MCF 10A (cell line): ENCODE results near the gene XCL1. TPM values are rescaled to one million over a fixed set of nuclear protein-coding genes. Genes with fewer than 3 reads are reported as not detected.
"Not testable (repeated sequence)": the region's sequence is repeated elsewhere in the genome, so short reads cannot be mapped to it uniquely, and the experiment has no call there.

ENCODE experiments used
- BruUV-seq: library from RNA; stranded (reverse); fragments of 400-500 nt; replicated peaks from 2 replicates; lab custom pipeline; 2021; lab: Mats Ljungman, UMichigan
- CTCF ChIA-PET: fragments of 300-600 bp; sonication (Branson Sonifier 250); formaldehyde crosslinking; extraction: SDS; loops from one replicate; lab custom pipeline; 2021; ENCODE audit warnings: antibody characterized with exemption, inconsistent platforms; lab: Yijun Ruan, JAX
- POLR2A ChIA-PET: fragments of 300-600, 350-650 bp; sonication (Branson Sonifier 250); formaldehyde crosslinking; extraction: SDS; loops from one replicate; lab custom pipeline; 2020; ENCODE audit warnings: antibody characterized with exemption, inconsistent platforms; lab: Yijun Ruan, JAX
- DNase-seq: peaks from one replicate; pipeline ENCODE4 v3.0.0-alpha.2; 2018; ENCODE audit not compliant: unreplicated experiment
- H3K27ac Mint-ChIP-seq: one replicate; pipeline ENCODE4 v1.8.0; 2022; ENCODE audit warnings: mild to moderate bottlenecking, low read depth, mixed read lengths; ENCODE audit not compliant: unreplicated experiment
- H3K27me3 Mint-ChIP-seq: one replicate; pipeline ENCODE4 v1.8.0; 2022; ENCODE audit warnings: mixed read lengths; ENCODE audit not compliant: insufficient read depth, unreplicated experiment
- H3K36me3 Mint-ChIP-seq: one replicate; pipeline ENCODE4 v1.8.0; 2022; ENCODE audit warnings: mild to moderate bottlenecking, moderate library complexity, mixed read lengths; ENCODE audit not compliant: insufficient read depth, unreplicated experiment
- H3K4me1 Mint-ChIP-seq: one replicate; pipeline ENCODE4 v1.8.0; 2022; ENCODE audit warnings: mixed read lengths; ENCODE audit not compliant: insufficient read depth, unreplicated experiment
- H3K4me3 Mint-ChIP-seq: one replicate; pipeline ENCODE4 v1.8.0; 2022; ENCODE audit warnings: mild to moderate bottlenecking, moderate library complexity, mixed read lengths; ENCODE audit not compliant: unreplicated experiment
- H3K9me3 Mint-ChIP-seq: one replicate; pipeline ENCODE4 v1.8.0; 2022; ENCODE audit warnings: mixed read lengths; ENCODE audit not compliant: unreplicated experiment
- CTCF ChIP-seq: fragments of 200-600 bp; IDR thresholded peaks from one replicate; pipeline ENCODE4 v1.8.0; 2022; ENCODE audit warnings: antibody characterized with exemption, mild to moderate bottlenecking; ENCODE audit not compliant: unreplicated experiment
- intact Hi-C: fragments of 100-400 bp; cut with micrococcal nuclease; formaldehyde crosslinking; loops from 2 replicates; pipeline ENCODE4 v1.14.1; 2022
- total RNA-seq: library from RNA; stranded (reverse); gene quantifications from 2 replicates; pipeline ENCODE4 v1.2.3, GENCODE V29; 2022

Gene XCL1
- total RNA-seq, 1 experiment from 2014 or later = not detected

GRCh38 chr1:168568346-168568745 lies 8.1 kb upstream of the XCL1 start:
- no peak for DNase-seq
- H3K4me1 Mint-ChIP-seq = no peaks in the 10 kb centered on the region
- POLR2A ChIA-PET = interaction anchor here (0.9 to 1.2 kb wide), 2 partner anchors 8 to 194 kb away, joined by 3 to 4 read pairs; no protein-coding TSS in a partner anchor
- no peak overlapping the region for H3K4me3 Mint-ChIP-seq
- H3K27me3 Mint-ChIP-seq = peaks cover 48% of the 10 kb centered on the region
- no peak for TF ChIP-seq CTCF
- intact Hi-C loops = no loop called here
- no peaks in the 10 kb centered on the region for H3K36me3 Mint-ChIP-seq
- H3K9me3 Mint-ChIP-seq = no peaks in the 10 kb centered on the region
- BruUV-seq = no TSS peak
- CTCF ChIA-PET = interaction anchor here (0.7 to 4.2 kb wide), 6 partner anchors 16 to 727 kb away, joined by 3 to 36 read pairs (median 5); no protein-coding TSS in a partner anchor
- H3K27ac Mint-ChIP-seq = no peak overlapping the region

GRCh38 chr1:168570652-168571051 lies 5.8 kb upstream of the XCL1 start:
- CTCF ChIA-PET = interaction anchor here (1.2 to 4.2 kb wide), 4 partner anchors 33 to 228 kb away, joined by 4 to 36 read pairs (median 12); no protein-coding TSS in a partner anchor
- H3K9me3 Mint-ChIP-seq = no peaks in the 10 kb centered on the region
- no peak overlapping the region for H3K4me3 Mint-ChIP-seq
- H3K27ac Mint-ChIP-seq = no peak overlapping the region
- intact Hi-C loops = no loop called here
- POLR2A ChIA-PET = interaction anchor here (1.1 kb wide), 1 partner anchor 14 kb away, joined by 3 read pairs; no protein-coding TSS in a partner anchor
- H3K4me1 Mint-ChIP-seq = no peaks in the 10 kb centered on the region
- no peak for TF ChIP-seq CTCF
- no peaks in the 10 kb centered on the region for H3K36me3 Mint-ChIP-seq
- H3K27me3 Mint-ChIP-seq = peaks cover 26% of the 10 kb centered on the region
- no peak for DNase-seq
- no TSS peak for BruUV-seq

GRCh38 chr1:168572633-168573032 lies 3.8 kb upstream of the XCL1 start:
- Mint-ChIP-seq H3K27me3 (peaks cover 26% of the 10 kb centered on the region), H3K4me1 (no peaks in the 10 kb centered on the region), H3K4me3 (no peak overlapping the region), H3K36me3 (no peaks in the 10 kb centered on the region), H3K9me3 (no peaks in the 10 kb centered on the region), H3K27ac (no peak overlapping the region)
- no TSS peak for BruUV-seq
- ChIA-PET CTCF (interaction anchor here (1.0 kb wide), 1 partner anchor 229 kb away, joined by 12 read pairs; no protein-coding TSS in a partner anchor), POLR2A (no interaction called here)
- intact Hi-C loops = no loop called here
- TF ChIP-seq CTCF = no peak
- no peak for DNase-seq

- intact Hi-C loops = loop anchor here (1.0 kb wide), 2 partner anchors 135 to 232 kb away; no protein-coding TSS in a partner anchor
- H3K27ac Mint-ChIP-seq, H3K4me3 Mint-ChIP-seq, H3K4me1 Mint-ChIP-seq, POLR2A ChIA-PET, BruUV-seq, H3K36me3 Mint-ChIP-seq, H3K9me3 Mint-ChIP-seq: not testable (repeated sequence)
- TF ChIP-seq CTCF = peak; percentile 63
- H3K27me3 Mint-ChIP-seq = peaks cover 30% of the 10 kb centered on the region
- DNase-seq = peak; percentile 69
- CTCF ChIA-PET = interaction anchor here (1.2 to 2.6 kb wide), 3 partner anchors 17 to 231 kb away, joined by 3 to 25 read pairs (median 5); no protein-coding TSS in a partner anchor
These were observed 2.2 kb upstream of the XCL1 start for GRCh38 chr1:168574234-168574633.

GRCh38 chr1:168578531-168579185 lies 2.3 kb downstream of the XCL1 start:
- H3K27ac Mint-ChIP-seq, H3K4me1 Mint-ChIP-seq, H3K36me3 Mint-ChIP-seq, H3K27me3 Mint-ChIP-seq, intact Hi-C loops, H3K4me3 Mint-ChIP-seq, DNase-seq, H3K9me3 Mint-ChIP-seq, BruUV-seq: not testable (repeated sequence)
- ChIA-PET CTCF (interaction anchor here (0.6 to 10.7 kb wide), 6 partner anchors 24 to 1521 kb away, joined by 3 to 99 read pairs (median 4); no protein-coding TSS in a partner anchor), POLR2A (interaction anchor here (0.9 to 1.5 kb wide), 2 partner anchors 235 to 237 kb away, joined by 3 read pairs; no protein-coding TSS in a partner anchor)

GRCh38 chr1:168580290-168580689 lies 3.9 kb downstream of the XCL1 start:
- H3K9me3 Mint-ChIP-seq, POLR2A ChIA-PET, H3K4me1 Mint-ChIP-seq, intact Hi-C loops, H3K27me3 Mint-ChIP-seq, H3K36me3 Mint-ChIP-seq, DNase-seq, H3K27ac Mint-ChIP-seq, H3K4me3 Mint-ChIP-seq, BruUV-seq: not testable (repeated sequence)
- CTCF ChIA-PET = interaction anchor here (10.7 kb wide), 1 partner anchor 238 kb away, joined by 99 read pairs; no protein-coding TSS in a partner anchor
